DND-41 (cell line): ENCODE data around the gene MTIF2.

Experiments used
- ATAC-seq: fragments of 200-7000 bp; cut with Tn5 transposase; 3 replicates; pipeline ENCODE4 v1.9.1; 2021; ENCODE audit warnings: low read depth; ENCODE audit not compliant: insufficient read depth
- DNase-seq: peaks from one replicate; pipeline ENCODE4 v3.0.0-alpha.2; 2020
- H2AFZ ChIP-seq: 2 replicates; pipeline ENCODE4 v1.6.0; 2012; ENCODE audit warnings: low read depth, low read length
- H3K27ac ChIP-seq: 2 replicates; pipeline ENCODE4 v1.5.1; 2012; ENCODE audit warnings: low read length, inconsistent platforms
- H3K27me3 ChIP-seq: fragments of 200-600 bp; sonication (generic); 2 replicates; pipeline ENCODE4 v1.6.0; 2012; ENCODE audit warnings: low read length, mild to moderate bottlenecking, inconsistent platforms; ENCODE audit not compliant: insufficient read depth, poor library complexity
- H3K36me3 ChIP-seq: 2 replicates; pipeline ENCODE4 v1.5.1; 2012; ENCODE audit warnings: low read length, inconsistent platforms; ENCODE audit not compliant: insufficient read depth
- H3K4me1 ChIP-seq: 2 replicates; pipeline ENCODE4 v1.5.1; 2012; ENCODE audit warnings: mild to moderate bottlenecking, low read length; ENCODE audit not compliant: insufficient read depth
- H3K4me2 ChIP-seq: 2 replicates; pipeline ENCODE4 v1.6.0; 2012; ENCODE audit warnings: mild to moderate bottlenecking, moderate library complexity, low read length, inconsistent platforms; ENCODE audit not compliant: insufficient read depth
- H3K4me3 ChIP-seq, 2 experiments: fragments of 200-600 bp in 1 of 2; shearing (Covaris generic) in 1 of 2; 2 replicates each; pipeline ENCODE4 v1.5.1; 2012 to 2016; ENCODE audit warnings: inconsistent platforms in 2 of 2, low read length in 2 of 2, mild to moderate bottlenecking in 2 of 2, low read depth in 1 of 2, moderate library complexity in 1 of 2
- H3K79me2 ChIP-seq: 2 replicates; pipeline ENCODE4 v1.6.0; 2012; ENCODE audit warnings: low read length, inconsistent platforms; ENCODE audit not compliant: insufficient read depth
- H3K9ac ChIP-seq: 2 replicates; pipeline ENCODE4 v1.6.0; 2012; ENCODE audit warnings: low read depth, mild to moderate bottlenecking, inconsistent platforms, low read length, moderate library complexity
- H3K9me3 ChIP-seq: 2 replicates; pipeline ENCODE4 v1.5.1; 2012; ENCODE audit warnings: low read length, moderate library complexity, mild to moderate bottlenecking, inconsistent platforms; ENCODE audit not compliant: insufficient read depth, severe bottlenecking
- H4K20me1 ChIP-seq: 2 replicates; pipeline ENCODE4 v1.6.0; 2012; ENCODE audit warnings: low read length; ENCODE audit not compliant: insufficient read depth
- CTCF ChIP-seq: IDR thresholded peaks from 2 replicates; pipeline ENCODE4 v1.5.1; 2012; ENCODE audit warnings: borderline replicate concordance, low read length, moderate library complexity, mild to moderate bottlenecking; ENCODE audit not compliant: poor library complexity, severe bottlenecking; ENCODE audit errors: extremely low read depth
- EZH2 ChIP-seq: IDR thresholded peaks from 3 replicates; pipeline ENCODE4 v1.6.1; 2012; ENCODE audit warnings: borderline replicate concordance, low read depth, mild to moderate bottlenecking, moderate library complexity, low read length, inconsistent platforms; ENCODE audit not compliant: severe bottlenecking

MTIF2 gene

DNA sequence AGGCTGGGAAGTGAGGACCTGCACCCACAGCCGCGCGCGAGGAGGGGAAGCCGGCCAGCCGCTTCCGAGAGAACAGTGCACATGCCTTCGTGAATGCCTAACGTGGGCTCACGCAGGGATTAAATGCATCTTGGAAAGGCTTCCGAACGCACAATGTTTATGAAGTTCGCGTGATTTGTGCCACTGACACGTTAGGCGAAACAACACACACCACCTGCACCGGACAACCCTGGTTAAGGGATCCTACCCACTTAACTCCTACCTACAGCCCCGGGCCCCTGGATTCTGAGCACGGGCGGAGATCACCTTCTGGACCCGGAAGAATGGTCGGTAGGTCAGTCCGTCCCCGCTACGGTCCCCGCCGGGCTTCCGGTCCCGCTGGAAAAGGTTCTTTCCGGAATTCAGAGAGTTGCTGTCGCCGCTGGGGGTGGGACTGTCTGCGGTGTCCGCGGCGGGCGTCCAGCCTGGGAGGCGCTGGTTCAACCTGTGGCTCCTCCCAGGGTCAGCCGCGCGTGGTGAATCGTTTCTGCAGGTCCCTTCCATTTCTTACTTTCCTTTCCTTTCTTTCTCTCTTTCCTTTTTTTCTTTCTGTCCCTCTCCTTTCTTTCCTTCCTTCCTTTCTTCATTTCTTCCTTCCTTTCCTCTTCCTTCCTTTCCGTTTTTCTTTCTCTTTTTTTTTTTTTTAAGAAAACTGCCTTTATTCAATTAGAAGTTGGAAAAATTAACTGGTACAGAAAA is at the start of gene MTIF2:
Gene MTIF2, minus strand, starts transcription at position 325 of the 738 bp plus-strand sequence. CDS start 5,373 bp downstream, outside the sequence.
- peaks cover 7% of the 10 kb centered on the region for H3K36me3 ChIP-seq
- ATAC-seq, result peak; percentile 94

GRCh38 chr2:55314985-55315384 is 46.0 kb upstream of the MTIF2 start:
- Histone ChIP-seq H3K4me1 (no peaks in the 10 kb centered on the region), H3K36me3 (peaks cover 88% of the 10 kb centered on the region), H3K79me2 (no peaks in the 10 kb centered on the region), H3K4me2 (no peak overlapping the region), H2AFZ (no peak overlapping the region), H3K9me3 (no peaks in the 10 kb centered on the region), H3K9ac (no peak overlapping the region), H3K27me3 (no peaks in the 10 kb centered on the region), H4K20me1 (no peaks in the 10 kb centered on the region), H3K4me3 (no peak overlapping the region), H3K27ac (no peak overlapping the region)
- TF ChIP-seq EZH2 (no peak), CTCF (no peak)
- ATAC-seq (no peak), DNase-seq (no peak)

More for the DNA sequence above, at the start of gene MTIF2:
- H3K79me2 ChIP-seq, result peaks cover 26% of the 10 kb centered on the region
- peak within 1 kb of the TSS; percentile 93 for H3K27ac ChIP-seq
- peak within 1 kb of the TSS; percentile 72 to 91 for H3K4me3 ChIP-seq
- H4K20me1 ChIP-seq, result no peaks in the 10 kb centered on the region
- peak within 1 kb of the TSS; percentile 94 for H2AFZ ChIP-seq
- H3K9me3 ChIP-seq, result no peaks in the 10 kb centered on the region
- H3K9ac ChIP-seq, result peak within 1 kb of the TSS; percentile 74
- no peaks in the 10 kb centered on the region for H3K27me3 ChIP-seq
- peak; percentile 18 for TF ChIP-seq CTCF
- no peak for TF ChIP-seq EZH2
- peak within 1 kb of the TSS; percentile 88 for H3K4me2 ChIP-seq
- peak; percentile 91 for DNase-seq
- H3K4me1 ChIP-seq, result peaks cover 23% of the 10 kb centered on the region

DNA sequence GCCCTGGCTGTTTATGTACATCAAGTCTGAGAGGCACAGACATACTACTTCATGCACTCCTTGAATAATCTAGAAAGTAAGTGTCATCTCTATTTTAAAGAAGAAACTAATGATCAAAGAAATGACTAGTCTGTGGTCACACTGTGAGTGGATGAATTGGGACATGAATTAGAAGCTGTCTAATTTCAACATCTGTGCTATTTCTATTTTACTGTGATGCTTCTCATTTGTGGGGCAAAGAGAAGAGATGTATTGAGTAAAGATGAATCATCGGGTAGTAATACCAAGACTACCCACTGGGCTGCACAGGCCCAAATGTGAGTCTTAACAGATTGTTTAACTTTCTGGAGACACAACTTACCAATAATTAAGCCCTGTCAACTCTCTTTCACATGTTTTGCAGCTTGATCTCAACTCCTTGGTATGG is 42.4 kb upstream of the MTIF2 start:
- H3K79me2 ChIP-seq, result no peaks in the 10 kb centered on the region
- no peak overlapping the region for H3K4me2 ChIP-seq
- H3K27me3 ChIP-seq, result no peaks in the 10 kb centered on the region
- ATAC-seq (peak; percentile 47; the same call in 1 of the 3 replicates), DNase-seq (no peak)
- H3K36me3 ChIP-seq, result peaks cover 88% of the 10 kb centered on the region
- no peak overlapping the region for H3K4me3 ChIP-seq
- no peak overlapping the region for H3K27ac ChIP-seq
- no peaks in the 10 kb centered on the region for H3K9me3 ChIP-seq
- H3K9ac ChIP-seq, result no peak overlapping the region
- no peaks in the 10 kb centered on the region for H3K4me1 ChIP-seq
- no peak overlapping the region for H2AFZ ChIP-seq
- H4K20me1 ChIP-seq, result no peaks in the 10 kb centered on the region
- TF ChIP-seq EZH2 (no peak), CTCF (peak; percentile 21)
